Trophoblast cell (in vitro differentiated cells and primary cell): ENCODE measurements around the gene CNKSR1.

Source experiments
- DNase-seq, 2 donors: peaks; one replicate each; pipeline ENCODE4 v3.0.0-alpha.2; 2016
- H2AFZ ChIP-seq: 2 replicates; pipeline ENCODE4 v1.6.1; 2013; ENCODE audit warnings: low read length, moderate library complexity, mild to moderate bottlenecking; ENCODE audit not compliant: insufficient read depth, poor library complexity
- H2AK5ac ChIP-seq: 2 replicates; pipeline ENCODE4 v1.6.1; 2013; ENCODE audit warnings: mild to moderate bottlenecking, low read length
- H2BK120ac ChIP-seq: 2 replicates; pipeline ENCODE4 v1.6.1; 2013; ENCODE audit warnings: low read length, mild to moderate bottlenecking, moderate library complexity; ENCODE audit not compliant: insufficient read depth, poor library complexity
- H2BK12ac ChIP-seq: 2 replicates; pipeline ENCODE4 v1.6.1; 2013; ENCODE audit warnings: mild to moderate bottlenecking, low read length, moderate library complexity
- H2BK5ac ChIP-seq: 2 replicates; pipeline ENCODE4 v1.6.1; 2013; ENCODE audit warnings: low read length, low read depth, moderate library complexity, mild to moderate bottlenecking; ENCODE audit not compliant: poor library complexity
- H3K14ac ChIP-seq: 2 replicates; pipeline ENCODE4 v1.6.1; 2013; ENCODE audit warnings: mild to moderate bottlenecking, low read length
- H3K18ac ChIP-seq: 2 replicates; pipeline ENCODE4 v1.6.1; 2013; ENCODE audit warnings: mild to moderate bottlenecking, low read length
- H3K23ac ChIP-seq: 2 replicates; pipeline ENCODE4 v1.6.1; 2013; ENCODE audit warnings: low read length
- H3K27ac ChIP-seq: 2 replicates; pipeline ENCODE4 v1.5.1; 2013; ENCODE audit warnings: low read depth, mild to moderate bottlenecking, inconsistent platforms, low read length, moderate library complexity
- H3K27me3 ChIP-seq: 2 replicates; pipeline ENCODE4 v1.6.1; 2013; ENCODE audit warnings: inconsistent platforms, mild to moderate bottlenecking, low read length, moderate library complexity; ENCODE audit not compliant: insufficient read depth
- H3K36me3 ChIP-seq, 2 experiments: 1 replicate in 1 of 2; 2 replicates in 1 of 2; pipeline ENCODE4 v1.6.1; 2013; ENCODE audit warnings: low read length in 2 of 2, mild to moderate bottlenecking in 2 of 2, moderate library complexity in 1 of 2; ENCODE audit not compliant: insufficient read depth in 2 of 2, control insufficient read depth in 1 of 2
- H3K4ac ChIP-seq: 2 replicates; pipeline ENCODE4 v1.6.1; 2013; ENCODE audit warnings: low read depth, mild to moderate bottlenecking, low read length, moderate library complexity
- H3K4me1 ChIP-seq, 2 experiments: 1 replicate in 1 of 2; 2 replicates in 1 of 2; pipeline ENCODE4 v1.6.1; 2013; ENCODE audit warnings: low read length in 2 of 2, mild to moderate bottlenecking in 2 of 2, moderate library complexity in 1 of 2; ENCODE audit not compliant: insufficient read depth in 2 of 2, control insufficient read depth in 1 of 2
- H3K4me2 ChIP-seq: 2 replicates; pipeline ENCODE4 v1.6.1; 2013; ENCODE audit warnings: inconsistent platforms, mild to moderate bottlenecking, low read length, moderate library complexity
- H3K4me3 ChIP-seq: 2 replicates; pipeline ENCODE4 v1.5.1; 2013; ENCODE audit warnings: mild to moderate bottlenecking, low read depth, low read length, inconsistent platforms
- H3K79me1 ChIP-seq: one replicate; pipeline ENCODE4 v1.6.1; 2013; ENCODE audit warnings: low read length
- H3K79me2 ChIP-seq: 2 replicates; pipeline ENCODE4 v1.6.1; 2013; ENCODE audit warnings: low read length, mild to moderate bottlenecking; ENCODE audit not compliant: control insufficient read depth, insufficient read depth, poor library complexity
- H3K9ac ChIP-seq: 2 replicates; pipeline ENCODE4 v1.6.1; 2013; ENCODE audit warnings: mild to moderate bottlenecking, low read length
- H3K9me3 ChIP-seq: 2 replicates; pipeline ENCODE4 v1.6.1; 2013; ENCODE audit warnings: low read depth, mild to moderate bottlenecking, control low read depth, inconsistent platforms, low read length; ENCODE audit not compliant: insufficient read depth
- H4K12ac ChIP-seq: 2 replicates; pipeline ENCODE4 v1.6.1; 2013; ENCODE audit warnings: low read depth, mild to moderate bottlenecking, low read length, moderate library complexity
- H4K8ac ChIP-seq: 2 replicates; pipeline ENCODE4 v1.6.1; 2013; ENCODE audit warnings: low read depth, mild to moderate bottlenecking, low read length, moderate library complexity
- H4K91ac ChIP-seq: one replicate; pipeline ENCODE4 v1.6.1; 2013; ENCODE audit warnings: low read depth, mild to moderate bottlenecking, low read length, moderate library complexity
- WGBS: extraction: QIAGEN DNeasy Blood & Tissue Kit; methylation state at CpG from one replicate; pipeline ENCODE4 v1.1.7; 2013; ENCODE audit warnings: missing lambda C conversion rate; ENCODE audit not compliant: insufficient read length, insufficient coverage; ENCODE audit errors: extremely low coverage; 5-methylcytosine and 5-hydroxymethylcytosine counted together

The CNKSR1 gene

GRCh38 chr1:26212726-26213125 lies 35.4 kb downstream of the CNKSR1 start:
- H3K14ac ChIP-seq: no peak overlapping the region
- no peaks in the 10 kb centered on the region for H3K36me3 ChIP-seq
- no peaks in the 10 kb centered on the region for H3K4me1 ChIP-seq
- H2BK5ac ChIP-seq: no peak overlapping the region
- no peak overlapping the region for H3K4ac ChIP-seq
- H4K12ac ChIP-seq: no peak overlapping the region
- no peak overlapping the region for H4K8ac ChIP-seq
- no peak overlapping the region for H2BK120ac ChIP-seq
- H3K79me2 ChIP-seq: no peaks in the 10 kb centered on the region
- no peak overlapping the region for H3K23ac ChIP-seq
- no peaks in the 10 kb centered on the region for H3K79me1 ChIP-seq
- H3K9me3 ChIP-seq: no peaks in the 10 kb centered on the region
- no peak overlapping the region for H3K18ac ChIP-seq
- WGBS: no CpG with 5 or more reads among the region's 5 CpGs
- H4K91ac ChIP-seq: no peak overlapping the region
- no peak for DNase-seq
- H2AK5ac ChIP-seq: no peak overlapping the region
- no peak overlapping the region for H3K9ac ChIP-seq
- H3K4me2 ChIP-seq: no peak overlapping the region
- no peak overlapping the region for H2BK12ac ChIP-seq
- H3K27ac ChIP-seq: no peak overlapping the region
- H2AFZ ChIP-seq: no peak overlapping the region
- H3K4me3 ChIP-seq: no peak overlapping the region
- no peaks in the 10 kb centered on the region for H3K27me3 ChIP-seq

- H3K9me3 ChIP-seq: no peaks in the 10 kb centered on the region
- no peak overlapping the region for H3K4me2 ChIP-seq
- no peaks in the 10 kb centered on the region for H3K79me1 ChIP-seq
- H3K4ac ChIP-seq: no peak overlapping the region
- no peak overlapping the region for H3K14ac ChIP-seq
- H3K9ac ChIP-seq: no peak overlapping the region
- no peak overlapping the region for H2BK5ac ChIP-seq
- H2BK120ac ChIP-seq: no peak overlapping the region
- no peak overlapping the region for H4K12ac ChIP-seq
- no peak overlapping the region for H2AFZ ChIP-seq
- H3K18ac ChIP-seq: no peak overlapping the region
- no peak overlapping the region for H2BK12ac ChIP-seq
- no peak overlapping the region for H3K23ac ChIP-seq
- H3K27ac ChIP-seq: no peak overlapping the region
- H4K91ac ChIP-seq: no peak overlapping the region
- H3K79me2 ChIP-seq: no peaks in the 10 kb centered on the region
- no peak overlapping the region for H3K4me3 ChIP-seq
- no CpG with 5 or more reads among the region's 6 CpGs for WGBS
- H3K27me3 ChIP-seq: no peaks in the 10 kb centered on the region
- H2AK5ac ChIP-seq: no peak overlapping the region
- no peak overlapping the region for H4K8ac ChIP-seq
- H3K36me3 ChIP-seq: no peaks in the 10 kb centered on the region
- no peaks in the 10 kb centered on the region for H3K4me1 ChIP-seq
- no peak for DNase-seq
Observed at GRCh38 chr1:26213335-26213905, 36.1 kb downstream of the CNKSR1 start.

- Histone ChIP-seq H3K9ac (no peak overlapping the region), H2BK12ac (no peak overlapping the region), H3K27me3 (no peaks in the 10 kb centered on the region), H3K14ac (no peak overlapping the region), H2AK5ac (no peak overlapping the region), H4K8ac (no peak overlapping the region), H2BK5ac (no peak overlapping the region), H3K27ac (no peak overlapping the region), H4K12ac (no peak overlapping the region), H3K36me3 (no peaks in the 10 kb centered on the region), H3K18ac (no peak overlapping the region), H3K4ac (no peak overlapping the region), H3K79me1 (no peaks in the 10 kb centered on the region), H3K79me2 (no peaks in the 10 kb centered on the region), H3K4me3 (no peak overlapping the region), H4K91ac (no peak overlapping the region), H3K4me2 (no peak overlapping the region), H3K9me3 (no peaks in the 10 kb centered on the region), H2AFZ (no peak overlapping the region), H3K4me1 (no peaks in the 10 kb centered on the region), H2BK120ac (no peak overlapping the region), H3K23ac (no peak overlapping the region)
- no peak for DNase-seq
- WGBS: no CpG with 5 or more reads among the region's 3 CpGs
Observed at GRCh38 chr1:26215246-26215645, 38.0 kb downstream of the CNKSR1 start.

- no peak overlapping the region for H4K12ac ChIP-seq
- no peak overlapping the region for H3K23ac ChIP-seq
- no peak overlapping the region for H2BK5ac ChIP-seq
- H3K27ac ChIP-seq: no peak overlapping the region
- no peaks in the 10 kb centered on the region for H3K27me3 ChIP-seq
- no peak overlapping the region for H2BK12ac ChIP-seq
- H2AFZ ChIP-seq: no peak overlapping the region
- no peak overlapping the region for H3K4me2 ChIP-seq
- no peak overlapping the region for H3K9ac ChIP-seq
- H4K8ac ChIP-seq: no peak overlapping the region
- DNase-seq: no peak
- no peak overlapping the region for H3K18ac ChIP-seq
- H2AK5ac ChIP-seq: no peak overlapping the region
- H3K4me1 ChIP-seq: peaks cover 0 to 2% of the 10 kb centered on the region in 2 experiments
- WGBS: no CpG with 5 or more reads among the region's 11 CpGs
- H3K4me3 ChIP-seq: no peak overlapping the region
- no peaks in the 10 kb centered on the region for H3K36me3 ChIP-seq
- H3K9me3 ChIP-seq: no peaks in the 10 kb centered on the region
- H3K14ac ChIP-seq: no peak overlapping the region
- no peaks in the 10 kb centered on the region for H3K79me1 ChIP-seq
- no peak overlapping the region for H2BK120ac ChIP-seq
- H3K4ac ChIP-seq: no peak overlapping the region
- H3K79me2 ChIP-seq: no peaks in the 10 kb centered on the region
- H4K91ac ChIP-seq: no peak overlapping the region
Observed at GRCh38 chr1:26218906-26219494, 41.7 kb downstream of the CNKSR1 start.
